ENCODE data around the gene MGMT.

DNA sequence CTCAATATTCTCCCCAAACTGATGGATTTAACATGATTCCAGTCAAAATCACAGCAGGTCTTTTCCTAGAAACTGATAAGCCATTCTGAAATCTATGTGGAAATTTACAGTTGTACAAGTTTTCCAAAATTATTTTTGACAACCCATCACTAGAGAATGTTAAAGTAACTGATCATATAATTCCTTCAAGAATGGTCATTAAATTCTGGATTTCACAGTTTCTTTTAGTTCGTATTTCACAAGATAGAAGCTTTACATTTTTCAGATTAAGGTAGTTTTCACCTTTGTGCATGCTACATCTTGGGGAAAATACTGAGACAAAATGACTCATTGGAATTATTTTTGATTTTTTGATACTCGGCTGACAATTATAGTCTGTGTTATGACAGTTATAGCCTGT lies 174.3 kb downstream of the MGMT start:
- no peak for TF ChIP-seq POLR2A (IDR thresholded peaks at IDR 0.05; ENCODE audit: low read length)
- TF ChIP-seq GATA1 (IDR thresholded peaks at IDR 0.05; ENCODE audit: low read depth, low read length), result no peak

Measured in erythroblast (primary cell).